GM23338 (cell line): ENCODE results near the gene ACTMAP. TPM values are rescaled to one million over a fixed set of nuclear protein-coding genes. Genes with fewer than 3 reads are reported as not detected.
A peak's percentile ranks its signal among the peaks of the same experiment; 100 is the strongest.

Experiments
- ATAC-seq: fragments of 200-7000 bp; cut with Tn5 transposase; 3 replicates; pipeline ENCODE4 v1.9.1; 2020
- DNase-seq: peaks from one replicate; pipeline ENCODE4 v3.0.0-alpha.2; 2015; ENCODE audit warnings: low spot score
- H2AFZ ChIP-seq: fragments of 200-600 bp; sonication (generic); 2 replicates; pipeline ENCODE4 v1.8.0; 2016; ENCODE audit warnings: antibody characterized with exemption, mild to moderate bottlenecking, moderate library complexity
- H3F3A ChIP-seq: fragments of 200-600 bp; sonication (generic); replicated peaks from 2 replicates; pipeline ENCODE4 v1.8.0; 2017; ENCODE audit warnings: antibody characterized with exemption, mixed run types, low read depth
- H3K27ac ChIP-seq: fragments of 200-600 bp; sonication (generic); 2 replicates; pipeline ENCODE4 v1.6.1; 2016; ENCODE audit warnings: low read depth
- H3K27me3 ChIP-seq: fragments of 200-600 bp; sonication (generic); 2 replicates; pipeline ENCODE4 v1.8.0; 2016; ENCODE audit warnings: mild to moderate bottlenecking, mixed run types, moderate library complexity; ENCODE audit not compliant: insufficient read depth
- H3K36me3 ChIP-seq: fragments of 200-600 bp; sonication (generic); 2 replicates; pipeline ENCODE4 v1.8.0; 2016; ENCODE audit warnings: mild to moderate bottlenecking; ENCODE audit not compliant: insufficient read depth
- H3K4me1 ChIP-seq: fragments of 200-600 bp; sonication (generic); 2 replicates; pipeline ENCODE4 v1.8.0; 2016; ENCODE audit warnings: mild to moderate bottlenecking, moderate library complexity; ENCODE audit not compliant: insufficient read depth
- H3K4me2 ChIP-seq: fragments of 200-600 bp; sonication (generic); 2 replicates; pipeline ENCODE4 v1.7.1; 2017; ENCODE audit warnings: mixed run types
- H3K4me3 ChIP-seq: fragments of 200-600 bp; sonication (generic); 2 replicates; pipeline ENCODE4 v1.6.1; 2016; ENCODE audit warnings: mixed run types
- H3K79me2 ChIP-seq: fragments of 200-600 bp; sonication (generic); replicated peaks from 2 replicates; pipeline ENCODE4 v1.8.0; 2017; ENCODE audit warnings: mild to moderate bottlenecking; ENCODE audit not compliant: insufficient read depth
- H3K9me2 ChIP-seq: fragments of 200-600 bp; sonication (generic); 2 replicates; pipeline ENCODE4 v1.8.0; 2017; ENCODE audit not compliant: insufficient read depth
- H4K20me1 ChIP-seq: fragments of 200-600 bp; sonication (generic); replicated peaks from 2 replicates; pipeline ENCODE4 v1.8.0; 2017; ENCODE audit warnings: mild to moderate bottlenecking; ENCODE audit not compliant: insufficient read depth
- H3K27ac Mint-ChIP-seq: 2 replicates; pipeline ENCODE4 v1.8.0; 2020; ENCODE audit warnings: inconsistent platforms, mild to moderate bottlenecking, moderate library complexity, mixed read lengths
- H3K27me3 Mint-ChIP-seq: 3 replicates; pipeline ENCODE4 v1.8.0; 2022; ENCODE audit warnings: low read depth, mild to moderate bottlenecking, moderate library complexity, mixed read lengths, inconsistent platforms; ENCODE audit not compliant: insufficient read depth, poor library complexity
- H3K36me3 Mint-ChIP-seq: 3 replicates; pipeline ENCODE4 v1.8.0; 2021; ENCODE audit warnings: low read depth, mild to moderate bottlenecking, inconsistent platforms, moderate library complexity, mixed read lengths
- H3K4me1 Mint-ChIP-seq: 3 replicates; pipeline ENCODE4 v1.8.0; 2020; ENCODE audit warnings: mild to moderate bottlenecking, inconsistent platforms, mixed read lengths
- H3K4me3 Mint-ChIP-seq: 3 replicates; pipeline ENCODE4 v1.8.0; 2021; ENCODE audit warnings: moderate library complexity, mild to moderate bottlenecking, inconsistent platforms, mixed read lengths
- H3K9me3 Mint-ChIP-seq: 3 replicates; pipeline ENCODE4 v1.8.0; 2020; ENCODE audit warnings: moderate library complexity, mild to moderate bottlenecking, inconsistent platforms, mixed read lengths
- CREB1 ChIP-seq: fragments of 250-450 bp; sonication (Bioruptor Pico); IDR thresholded peaks from 2 replicates; pipeline ENCODE4 v1.5.0; 2020; ENCODE audit warnings: low read depth, mild to moderate bottlenecking, moderate library complexity
- CTCF ChIP-seq, 2 experiments: fragments of 200-600 bp in 1 of 2; sonication (generic) in 1 of 2; conservative IDR thresholded peaks; 2 replicates each; pipeline versions ENCODE4 v1.5.1 to v1.6.1; 2016 to 2017; ENCODE audit warnings: antibody characterized with exemption in 2 of 2, low read depth in 2 of 2, mild to moderate bottlenecking in 2 of 2, moderate library complexity in 1 of 2
- ETS1 ChIP-seq: IDR thresholded peaks from 2 replicates; pipeline ENCODE4 v1.6.1; 2016; ENCODE audit warnings: antibody characterized with exemption
- EZH2 ChIP-seq: fragments of 200-600 bp; sonication (generic); IDR thresholded peaks from one replicate; pipeline ENCODE4 v1.8.0; 2017; ENCODE audit warnings: antibody characterized with exemption, mild to moderate bottlenecking, low read depth; ENCODE audit not compliant: unreplicated experiment
- JUNB ChIP-seq: IDR thresholded peaks from one replicate; pipeline ENCODE4 v1.6.1; 2016; ENCODE audit warnings: antibody characterized with exemption; ENCODE audit not compliant: unreplicated experiment
- NANOG ChIP-seq: IDR thresholded peaks from 2 replicates; pipeline ENCODE4 v1.6.1; 2016; ENCODE audit warnings: antibody characterized with exemption, borderline replicate concordance
- POLR2AphosphoS5 ChIP-seq: IDR thresholded peaks from 2 replicates; pipeline ENCODE4 v1.6.1; 2016; ENCODE audit warnings: antibody characterized with exemption, low read depth
- REST ChIP-seq: IDR thresholded peaks from one replicate; pipeline ENCODE4 v1.6.1; 2018; ENCODE audit warnings: antibody characterized with exemption; ENCODE audit not compliant: unreplicated experiment
- STAT1 ChIP-seq: IDR thresholded peaks from one replicate; pipeline ENCODE4 v1.6.1; 2016; ENCODE audit warnings: antibody characterized with exemption; ENCODE audit not compliant: unreplicated experiment
- ZNF114 ChIP-seq: fragments of 250-450 bp; sonication (Bioruptor Pico); IDR thresholded peaks from 2 replicates; pipeline ENCODE4 v1.5.0; 2020; ENCODE audit warnings: mild to moderate bottlenecking, moderate library complexity
- ZNF331 ChIP-seq: fragments of 250-450 bp; sonication (Bioruptor Pico); IDR thresholded peaks from 2 replicates; pipeline ENCODE4 v1.5.0; 2020; ENCODE audit warnings: low read depth, mild to moderate bottlenecking, moderate library complexity
- ZNF462 ChIP-seq: fragments of 250-450 bp; sonication (Bioruptor Pico); IDR thresholded peaks from 2 replicates; pipeline ENCODE4 v1.5.0; 2020; ENCODE audit warnings: mild to moderate bottlenecking, moderate library complexity
- polyA plus RNA-seq: library from polyadenylated mRNA; unstranded; fragments of >200 nt; fragmentation: Nextera tagmentation; extraction: Ambion mirVana; gene quantifications from 2 replicates; pipeline ENCODE4 v1.2.1, GENCODE V29; 2016
- total RNA-seq: library from RNA; depleted of rRNA; stranded (reverse); fragments of >200 nt; shearing (Covaris generic); gene quantifications from 2 replicates; pipeline ENCODE4 v1.2.3, GENCODE V29; 2014

The ACTMAP gene
- total and polyA plus RNA-seq, 2 experiments from 2014 or later = 14.9 to 16.7 TPM

GRCh38 chr19:40717880-40718773 is 32.1 kb downstream of the ACTMAP start:
- no peaks in the 10 kb centered on the region for H3K27me3 ChIP-seq
- H3F3A ChIP-seq = peaks cover 15% of the 10 kb centered on the region; the same call in 1 of the 2 replicates
- peak overlapping the region; percentile 79 for H3K4me3 Mint-ChIP-seq
- H3K27ac ChIP-seq = peak overlapping the region; percentile 84
- no peaks in the 10 kb centered on the region for H3K9me2 ChIP-seq
- peak overlapping the region; percentile 96 for H3K4me2 ChIP-seq
- DNase-seq = peak; percentile 40
- peaks cover 38% of the 10 kb centered on the region for H3K79me2 ChIP-seq
- H3K4me1 Mint-ChIP-seq = peaks cover 25% of the 10 kb centered on the region
- H3K27me3 Mint-ChIP-seq = peaks cover 10% of the 10 kb centered on the region
- peaks cover 22% of the 10 kb centered on the region for H3K4me1 ChIP-seq
- H2AFZ ChIP-seq = no peak overlapping the region
- ATAC-seq = no peak
- H3K9me3 Mint-ChIP-seq = no peaks in the 10 kb centered on the region
- peaks cover 16% of the 10 kb centered on the region for H3K36me3 Mint-ChIP-seq
- H3K36me3 ChIP-seq = no peaks in the 10 kb centered on the region
- TF ChIP-seq REST = no peak
- no peak for TF ChIP-seq JUNB
- TF ChIP-seq ETS1 = no peak
- TF ChIP-seq NANOG = no peak
- no peak for TF ChIP-seq ZNF462 (CRISPR knock-in tag)
- TF ChIP-seq CREB1 = no peak
- TF ChIP-seq STAT1 = no peak
- no peak for TF ChIP-seq EZH2
- no peak for TF ChIP-seq POLR2AphosphoS5
- TF ChIP-seq ZNF331 = no peak
- no peak for TF ChIP-seq ZNF114
- no peak for TF ChIP-seq CTCF (conservative IDR thresholded peaks at IDR 0.05; ENCODE audit: low read depth in 2 of 2)
- peaks cover 10% of the 10 kb centered on the region; the same call in 1 of the 2 replicates for H4K20me1 ChIP-seq
- peak overlapping the region; percentile 83 for H3K27ac Mint-ChIP-seq
- H3K4me3 ChIP-seq = peak overlapping the region; percentile 99
